ENCODE measurements around the gene SPIC. TPM values are rescaled to one million over a fixed set of nuclear protein-coding genes. Genes with fewer than 3 reads are reported as not detected.

SPIC gene
- total RNA-seq (ENCODE audit: low replicate concordance) = not detected in 2 replicates

GRCh38 chr12:101474711-101475386, at the start of gene SPIC:
Gene SPIC (plus strand): TSS chr12:101475336. CDS start chr12:101476905, 1,569 bp downstream.
- H3K36me3 Mint-ChIP-seq = no peaks in the 10 kb centered on the region
- Histone ChIP-seq H3K27me3 (no peaks in the 10 kb centered on the region), H3K9me3 (ENCODE audit: low read depth) (no peaks in the 10 kb centered on the region), H3K4me1 (no peaks in the 10 kb centered on the region), H3K9ac (no peak within 1 kb of the TSS), H3K27ac (no peak within 1 kb of the TSS), H4K20me1 (ENCODE audit: low read depth) (no peaks in the 10 kb centered on the region), H3K36me3 (no peaks in the 10 kb centered on the region), H3K4me2 (no peak within 1 kb of the TSS), H3K4me3 (no peak within 1 kb of the TSS), H2AFZ (replicated peaks) (no peak within 1 kb of the TSS), H3K79me2 (ENCODE audit: low read depth) (no peaks in the 10 kb centered on the region), H3F3A (ENCODE audit: low read depth) (no peaks in the 10 kb centered on the region)
- H3K9me3 Mint-ChIP-seq = no peaks in the 10 kb centered on the region
- TF ChIP-seq EZH2 (IDR thresholded peaks at IDR 0.05) = no peak
- TF ChIP-seq EZH2phosphoT487 (IDR thresholded peaks at IDR 0.05) = no peak
- TF ChIP-seq CTCF (IDR thresholded peaks at IDR 0.05) = no peak
- H3K4me1 Mint-ChIP-seq = no peaks in the 10 kb centered on the region
- peak; percentile 21 for DNase-seq (ENCODE audit: low spot score)
- H3K4me3 Mint-ChIP-seq = no peak within 1 kb of the TSS
- H3K27ac Mint-ChIP-seq = no peak within 1 kb of the TSS
- no peaks in the 10 kb centered on the region for H3K27me3 Mint-ChIP-seq (ENCODE audit: insufficient read depth, low read depth)

- TF ChIP-seq EZH2phosphoT487 (IDR thresholded peaks at IDR 0.05) = no peak
- no peak for TF ChIP-seq EZH2 (IDR thresholded peaks at IDR 0.05)
- TF ChIP-seq CTCF (IDR thresholded peaks at IDR 0.05) = no peak
- H3K27ac ChIP-seq = no peak overlapping the region
- Mint-ChIP-seq H3K27ac (no peak overlapping the region), H3K9me3 (no peaks in the 10 kb centered on the region), H3K4me1 (no peaks in the 10 kb centered on the region), H3K36me3 (no peaks in the 10 kb centered on the region), H3K27me3 (ENCODE audit: insufficient read depth, low read depth) (no peaks in the 10 kb centered on the region), H3K4me3 (no peak overlapping the region)
- H3K79me2 ChIP-seq (ENCODE audit: low read depth) = no peaks in the 10 kb centered on the region
- H3K9me3 ChIP-seq (ENCODE audit: low read depth) = no peaks in the 10 kb centered on the region
- H3K36me3 ChIP-seq = no peaks in the 10 kb centered on the region
- DNase-seq (ENCODE audit: low spot score) = no peak
- H3K27me3 ChIP-seq = no peaks in the 10 kb centered on the region
- H3K4me2 ChIP-seq = no peak overlapping the region
- no peaks in the 10 kb centered on the region for H3K4me1 ChIP-seq
- H2AFZ ChIP-seq (replicated peaks) = no peak overlapping the region
- H3K4me3 ChIP-seq = no peak overlapping the region
- no peak overlapping the region for H3K9ac ChIP-seq
- no peaks in the 10 kb centered on the region for H3F3A ChIP-seq (ENCODE audit: low read depth)
- no peaks in the 10 kb centered on the region for H4K20me1 ChIP-seq (ENCODE audit: low read depth)
Measured at GRCh38 chr12:101430456-101430855, 44.7 kb upstream of the SPIC start.

- DNase-seq (ENCODE audit: low spot score) = no peak
Measured at GRCh38 chr12:101436136-101436535, 39.0 kb upstream of the SPIC start.

More at GRCh38 chr12:101436136-101436535, 39.0 kb upstream of the SPIC start:
- Mint-ChIP-seq H3K27ac (no peak overlapping the region), H3K27me3 (ENCODE audit: insufficient read depth, low read depth) (no peaks in the 10 kb centered on the region), H3K9me3 (no peaks in the 10 kb centered on the region), H3K36me3 (no peaks in the 10 kb centered on the region), H3K4me3 (no peak overlapping the region), H3K4me1 (no peaks in the 10 kb centered on the region)
- Histone ChIP-seq H2AFZ (replicated peaks) (no peak overlapping the region), H4K20me1 (ENCODE audit: low read depth) (no peaks in the 10 kb centered on the region), H3K36me3 (no peaks in the 10 kb centered on the region), H3K9ac (no peak overlapping the region), H3K79me2 (ENCODE audit: low read depth) (no peaks in the 10 kb centered on the region), H3K27ac (no peak overlapping the region), H3F3A (ENCODE audit: low read depth) (no peaks in the 10 kb centered on the region), H3K4me2 (no peak overlapping the region), H3K4me3 (no peak overlapping the region), H3K27me3 (no peaks in the 10 kb centered on the region), H3K9me3 (ENCODE audit: low read depth) (no peaks in the 10 kb centered on the region), H3K4me1 (no peaks in the 10 kb centered on the region)
- TF ChIP-seq CTCF (IDR thresholded peaks at IDR 0.05) (no peak), EZH2 (IDR thresholded peaks at IDR 0.05) (no peak), EZH2phosphoT487 (IDR thresholded peaks at IDR 0.05) (no peak)
